ENCODE data around the gene PBX1. TPM values are rescaled to one million over a fixed set of nuclear protein-coding genes. Genes with fewer than 3 reads are reported as not detected.

PBX1 gene
- total RNA-seq, 8 experiments from 2014 or later = 27.8 to 268 (median 147) TPM

GRCh38 chr1:164858096-164858632, 299.2 kb downstream of the PBX1 start:
- no peak overlapping the region for H3K27ac ChIP-seq
- peak in 3 of 8 experiments; percentile 55 to 61 (median 56) for ATAC-seq (replicated peaks in 6 of 8)
- no peak overlapping the region for H3K4me3 ChIP-seq
- H3K4me1 ChIP-seq (replicated peaks in 1 of 2) = peaks cover 10 to 12% of the 10 kb centered on the region in 2 donors
- 65 to 100% (median 91%) methylated on average over 1 to 2 of the region's 2 CpGs; no CpG with 5 or more reads in 3 of the 10 experiments for WGBS, 10 experiments
- in situ Hi-C loops (cut with MboI; ENCODE audit: low pct_unique_long_range_greater_than_20kb in 2 of 9, low sequenced_read_pairs in 9 of 9, unreplicated experiment in 9 of 9) = no loop called here

GRCh38 chr1:164861632-164862031, 302.6 kb downstream of the PBX1 start:
- no peak for ATAC-seq (replicated peaks in 6 of 8)

GRCh38 chr1:164863056-164863455, 304.1 kb downstream of the PBX1 start:
- Histone ChIP-seq H3K27ac (no peak overlapping the region), H3K4me3 (no peak overlapping the region), H3K4me1 (replicated peaks in 1 of 2) (peaks cover 15 to 29% of the 10 kb centered on the region in 2 donors)
- WGBS, 10 experiments = 28 to 100% (median 52%) methylated on average over 1 to 4 of the region's 4 CpGs; no CpG with 5 or more reads in 5 of the 10 experiments
- in situ Hi-C loops (cut with MboI; ENCODE audit: low pct_unique_long_range_greater_than_20kb in 2 of 9, low sequenced_read_pairs in 9 of 9, unreplicated experiment in 9 of 9) = no loop called here
- no peak for ATAC-seq (replicated peaks in 6 of 8)

More at GRCh38 chr1:164861632-164862031, 302.6 kb downstream of the PBX1 start:
- in situ Hi-C loops (cut with MboI; ENCODE audit: low pct_unique_long_range_greater_than_20kb in 2 of 9, low sequenced_read_pairs in 9 of 9, unreplicated experiment in 9 of 9) = no loop called here
- Histone ChIP-seq H3K4me1 (replicated peaks in 1 of 2) (peaks cover 7 to 18% of the 10 kb centered on the region in 2 donors), H3K4me3 (no peak overlapping the region), H3K27ac (no peak overlapping the region)

GRCh38 chr1:164864161-164864560, 305.2 kb downstream of the PBX1 start:
- H3K27ac ChIP-seq = no peak overlapping the region
- peak in 1 of 8 experiments; percentile 28 for ATAC-seq (replicated peaks in 6 of 8)
- H3K4me1 ChIP-seq (replicated peaks in 1 of 2) = peaks cover 16 to 31% of the 10 kb centered on the region in 2 donors
- in situ Hi-C loops (cut with MboI; ENCODE audit: low pct_unique_long_range_greater_than_20kb in 2 of 9, low sequenced_read_pairs in 9 of 9, unreplicated experiment in 9 of 9) = no loop called here
- WGBS, 10 experiments = 80 to 100% (median 89%) methylated on average over 2 to 3 of the region's 3 CpGs; no CpG with 5 or more reads in 4 of the 10 experiments
- H3K4me3 ChIP-seq = no peak overlapping the region

- 33 to 100% (median 80%) methylated on average over 1 to 4 of the region's 4 CpGs for WGBS, 10 experiments
- no peak overlapping the region for H3K4me3 ChIP-seq
- ATAC-seq (replicated peaks in 6 of 8) = no peak
- no peak overlapping the region for H3K27ac ChIP-seq
- H3K4me1 ChIP-seq (replicated peaks in 1 of 2) = peaks cover 16 to 31% of the 10 kb centered on the region in 2 donors
- in situ Hi-C loops (cut with MboI; ENCODE audit: low pct_unique_long_range_greater_than_20kb in 2 of 9, low sequenced_read_pairs in 9 of 9, unreplicated experiment in 9 of 9) = no loop called here
Measured at GRCh38 chr1:164865385-164865784, 306.4 kb downstream of the PBX1 start.

GRCh38 chr1:164867590-164867989, 308.6 kb downstream of the PBX1 start:
- in situ Hi-C loops (cut with MboI; ENCODE audit: low pct_unique_long_range_greater_than_20kb in 2 of 9, low sequenced_read_pairs in 9 of 9, unreplicated experiment in 9 of 9) = no loop called here
- Histone ChIP-seq H3K27ac (peak overlapping the region; percentile 57 to 69), H3K4me1 (replicated peaks in 1 of 2) (peaks cover 16 to 31% of the 10 kb centered on the region in 2 donors), H3K4me3 (no peak overlapping the region)
- whole genome bisulfite sequencing, 10 experiments = 65 to 95% (median 73%) methylated on average over 2 to 8 of the region's 8 CpGs; no CpG with 5 or more reads in 2 of the 10 experiments
- ATAC-seq (replicated peaks in 6 of 8) = peak in 4 of 8 experiments; percentile 21 to 89 (median 78)

- ATAC-seq (replicated peaks in 6 of 8) = no peak
Measured at GRCh38 chr1:164868990-164869389, 310.0 kb downstream of the PBX1 start.

GRCh38 chr1:164875518-164875917, 316.5 kb downstream of the PBX1 start:
- no peak overlapping the region for H3K4me3 ChIP-seq
- ATAC-seq (replicated peaks in 6 of 8) = no peak
- 80 to 100% (median 96%) methylated on average over 1 to 3 of the region's 3 CpGs; no CpG with 5 or more reads in 5 of the 10 experiments for WGBS, 10 experiments

More at GRCh38 chr1:164868990-164869389, 310.0 kb downstream of the PBX1 start:
- in situ Hi-C loops (cut with MboI; ENCODE audit: low pct_unique_long_range_greater_than_20kb in 2 of 9, low sequenced_read_pairs in 9 of 9, unreplicated experiment in 9 of 9) = no loop called here
- WGBS, 10 experiments = 73 to 100% (median 95%) methylated on average over 3 to 4 of the region's 4 CpGs; no CpG with 5 or more reads in 5 of the 10 experiments
- Histone ChIP-seq H3K27ac (no peak overlapping the region), H3K4me3 (no peak overlapping the region), H3K4me1 (replicated peaks in 1 of 2) (peaks cover 16 to 30% of the 10 kb centered on the region in 2 donors)

GRCh38 chr1:164876398-164877116, 317.6 kb downstream of the PBX1 start:
- 64 to 100% (median 71%) methylated on average over 1 to 9 of the region's 12 CpGs; no CpG with 5 or more reads in 1 of the 10 experiments for WGBS, 10 experiments
- Histone ChIP-seq H3K4me1 (replicated peaks in 1 of 2) (peaks cover 3 to 9% of the 10 kb centered on the region in 2 donors), H3K4me3 (no peak overlapping the region), H3K27ac (peak overlapping the region; percentile 25 to 45)
- in situ Hi-C loops (cut with MboI; ENCODE audit: low pct_unique_long_range_greater_than_20kb in 2 of 9, low sequenced_read_pairs in 9 of 9, unreplicated experiment in 9 of 9) = no loop called here
- peak in 3 of 8 experiments; percentile 63 to 92 (median 70) for ATAC-seq (replicated peaks in 6 of 8)

More at GRCh38 chr1:164875518-164875917, 316.5 kb downstream of the PBX1 start:
- no peak overlapping the region for H3K27ac ChIP-seq
- in situ Hi-C loops (cut with MboI; ENCODE audit: low pct_unique_long_range_greater_than_20kb in 2 of 9, low sequenced_read_pairs in 9 of 9, unreplicated experiment in 9 of 9) = no loop called here
- peaks cover 3 to 9% of the 10 kb centered on the region in 2 donors for H3K4me1 ChIP-seq (replicated peaks in 1 of 2)

GRCh38 chr1:164880199-164880598, 321.2 kb downstream of the PBX1 start:
- Histone ChIP-seq H3K4me3 (no peak overlapping the region), H3K4me1 (replicated peaks in 1 of 2) (peaks cover 3 to 9% of the 10 kb centered on the region in 2 donors), H3K27ac (no peak overlapping the region)
- no peak for ATAC-seq (replicated peaks in 6 of 8)
- 60 to 95% (median 93%) methylated on average over 2 to 3 of the region's 3 CpGs; no CpG with 5 or more reads in 6 of the 10 experiments for WGBS, 10 experiments
- in situ Hi-C loops (cut with MboI; ENCODE audit: low pct_unique_long_range_greater_than_20kb in 2 of 9, low sequenced_read_pairs in 9 of 9, unreplicated experiment in 9 of 9) = no loop called here

- Histone ChIP-seq H3K4me3 (no peak overlapping the region), H3K4me1 (replicated peaks in 1 of 2) (peaks cover 3 to 9% of the 10 kb centered on the region in 2 donors), H3K27ac (no peak overlapping the region)
- ATAC-seq (replicated peaks in 6 of 8) = no peak
- in situ Hi-C loops (cut with MboI; ENCODE audit: low pct_unique_long_range_greater_than_20kb in 2 of 9, low sequenced_read_pairs in 9 of 9, unreplicated experiment in 9 of 9) = no loop called here
- 17 to 100% (median 82%) methylated on average over 1 to 2 of the region's 2 CpGs; no CpG with 5 or more reads in 2 of the 10 experiments for WGBS, 10 experiments
Measured at GRCh38 chr1:164880644-164881043, 321.7 kb downstream of the PBX1 start.

GRCh38 chr1:164885311-164885710, 326.3 kb downstream of the PBX1 start:
- WGBS, 10 experiments = 0 to 100% (median 81%) methylated on average over 1 to 4 of the region's 4 CpGs; no CpG with 5 or more reads in 1 of the 10 experiments
- in situ Hi-C loops (cut with MboI; ENCODE audit: low pct_unique_long_range_greater_than_20kb in 2 of 9, low sequenced_read_pairs in 9 of 9, unreplicated experiment in 9 of 9) = no loop called here
- Histone ChIP-seq H3K4me1 (replicated peaks in 1 of 2) (no peaks in the 10 kb centered on the region), H3K4me3 (no peak overlapping the region), H3K27ac (no peak overlapping the region)
- ATAC-seq (replicated peaks in 6 of 8) = no peak

- Histone ChIP-seq H3K4me1 (replicated peaks in 1 of 2) (no peaks in the 10 kb centered on the region), H3K4me3 (no peak overlapping the region), H3K27ac (no peak overlapping the region)
- 86 to 100% (median 100%) methylated on average over 1 of the region's 1 CpG; no CpG with 5 or more reads in 3 of the 10 experiments for WGBS, 10 experiments
- in situ Hi-C loops (cut with MboI; ENCODE audit: low pct_unique_long_range_greater_than_20kb in 2 of 9, low sequenced_read_pairs in 9 of 9, unreplicated experiment in 9 of 9) = no loop called here
- ATAC-seq (replicated peaks in 6 of 8) = no peak
Measured at GRCh38 chr1:164886101-164886500, 327.1 kb downstream of the PBX1 start.
